IPS-11a (cell line): ENCODE measurements around the gene CNPY1.
"Not testable (repeated sequence)": the region's sequence is repeated elsewhere in the genome, so short reads cannot be mapped to it uniquely, and the experiment has no call there.

Experiments
- H3K4me3 ChIP-seq: one replicate; pipeline ENCODE4 v1.5.1; 2013; ENCODE audit warnings: low read depth, low read length, control low read depth

Gene CNPY1

GRCh38 chr7:155579565-155579964, 33.2 kb upstream of the CNPY1 start:
- no peak overlapping the region for H3K4me3 ChIP-seq

GRCh38 chr7:155578016-155578415, 31.7 kb upstream of the CNPY1 start:
- no peak overlapping the region for H3K4me3 ChIP-seq

DNA sequence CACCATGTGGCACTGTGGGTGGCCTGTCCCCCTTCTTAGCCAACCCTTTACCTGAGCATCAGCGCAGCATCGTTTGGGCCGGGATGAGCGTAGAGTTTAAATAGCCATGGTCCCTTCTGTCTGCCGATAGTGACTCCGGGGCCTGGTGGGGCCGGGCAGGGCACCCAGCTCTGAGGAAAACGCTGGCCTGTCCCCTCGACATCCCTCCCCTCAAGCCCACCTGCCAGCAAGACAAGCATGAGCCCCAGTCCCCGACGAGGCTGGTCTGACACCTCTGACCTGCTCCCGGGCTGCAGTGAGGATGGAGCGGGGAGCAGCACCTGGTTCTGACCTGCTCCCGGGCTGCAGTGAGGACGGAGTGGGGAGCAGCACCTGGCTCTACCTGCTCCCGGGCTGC, 31.1 kb upstream of the CNPY1 start:
- no peak overlapping the region for H3K4me3 ChIP-seq

DNA sequence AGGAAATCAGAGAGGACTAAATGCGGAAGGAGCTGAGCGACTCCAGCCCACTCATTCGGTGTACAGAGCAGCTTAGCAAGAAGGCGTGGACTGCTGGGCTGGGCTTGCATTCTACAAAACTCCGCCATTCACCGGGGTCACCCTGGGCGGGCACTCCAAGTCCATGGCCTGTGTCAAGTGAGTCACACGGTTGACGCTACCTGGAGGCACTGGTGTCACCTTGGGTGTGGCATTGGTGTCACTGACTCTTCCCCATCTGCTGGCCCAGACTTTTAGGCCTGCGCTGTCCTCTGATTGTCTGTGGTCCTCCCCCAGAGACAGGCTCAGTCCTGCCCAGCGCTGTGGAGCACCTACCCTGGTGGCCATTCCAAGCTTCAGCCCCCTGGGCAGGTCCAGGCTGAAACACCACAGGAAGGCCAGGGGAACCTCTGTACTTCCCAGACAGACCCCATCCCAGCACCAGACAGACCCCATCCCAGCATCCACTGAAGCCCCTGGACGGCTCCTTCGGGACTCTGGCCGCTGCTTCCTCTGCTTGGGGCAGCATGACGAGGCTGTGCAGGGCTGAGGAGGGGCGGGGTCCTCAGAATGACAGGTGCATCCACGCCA, 30.6 kb upstream of the CNPY1 start:
- H3K4me3 ChIP-seq, result no peak overlapping the region

DNA sequence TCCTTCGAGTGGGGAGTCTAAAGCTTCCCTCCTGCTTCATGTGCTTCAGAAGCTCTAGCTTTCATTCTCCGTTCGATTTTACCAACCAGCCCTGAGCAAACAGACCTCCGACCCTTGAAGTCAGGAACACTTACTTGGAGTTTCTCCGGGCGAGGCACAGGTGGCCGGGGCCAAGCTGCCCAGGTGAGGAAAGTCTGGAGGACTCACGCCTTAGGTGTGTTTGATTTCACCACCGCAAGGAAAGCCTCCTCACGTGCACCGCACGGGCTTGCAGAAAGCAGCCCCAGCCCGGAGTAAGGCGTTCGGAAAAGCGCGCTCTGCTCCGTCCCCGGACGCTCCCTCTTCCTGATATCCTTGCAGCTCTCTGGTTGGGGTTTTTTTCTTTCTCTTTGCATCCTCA, 30.1 kb upstream of the CNPY1 start:
- no peak overlapping the region for H3K4me3 ChIP-seq

DNA sequence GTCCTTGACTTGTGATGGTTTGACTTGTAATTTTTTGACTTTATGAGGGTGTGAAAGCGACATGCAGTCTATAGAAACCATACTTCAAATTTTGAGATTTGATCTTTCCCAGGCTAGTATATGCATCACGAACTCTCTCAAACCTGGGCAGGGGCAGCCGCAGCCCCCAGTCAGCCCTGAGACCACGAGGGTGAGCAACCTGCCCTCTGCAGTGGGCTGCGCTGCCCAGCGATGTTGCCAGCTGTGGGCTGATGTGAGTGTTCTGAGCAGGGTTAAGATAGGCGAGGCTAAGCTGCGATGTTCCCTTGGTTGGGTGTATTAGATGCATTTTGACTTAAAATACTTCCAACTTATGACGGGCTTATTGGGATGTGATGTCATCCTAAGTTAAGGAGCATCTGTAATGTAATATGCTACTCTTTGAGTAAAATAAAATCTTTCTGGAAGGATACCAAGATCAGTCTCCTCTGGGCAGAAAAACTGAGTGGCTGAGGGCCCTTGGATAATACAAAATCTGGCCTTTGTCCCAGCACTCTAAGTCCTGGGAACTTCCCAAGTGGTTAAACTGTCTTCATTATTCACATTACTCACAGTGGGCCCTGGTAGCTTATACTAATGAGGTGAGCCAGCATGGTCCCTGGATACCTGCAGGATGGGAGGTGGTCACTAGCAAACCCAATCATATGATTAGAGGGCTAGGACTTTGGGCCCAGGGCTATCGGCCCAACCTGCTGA, 28.4 kb upstream of the CNPY1 start:
- no peak overlapping the region for H3K4me3 ChIP-seq

DNA sequence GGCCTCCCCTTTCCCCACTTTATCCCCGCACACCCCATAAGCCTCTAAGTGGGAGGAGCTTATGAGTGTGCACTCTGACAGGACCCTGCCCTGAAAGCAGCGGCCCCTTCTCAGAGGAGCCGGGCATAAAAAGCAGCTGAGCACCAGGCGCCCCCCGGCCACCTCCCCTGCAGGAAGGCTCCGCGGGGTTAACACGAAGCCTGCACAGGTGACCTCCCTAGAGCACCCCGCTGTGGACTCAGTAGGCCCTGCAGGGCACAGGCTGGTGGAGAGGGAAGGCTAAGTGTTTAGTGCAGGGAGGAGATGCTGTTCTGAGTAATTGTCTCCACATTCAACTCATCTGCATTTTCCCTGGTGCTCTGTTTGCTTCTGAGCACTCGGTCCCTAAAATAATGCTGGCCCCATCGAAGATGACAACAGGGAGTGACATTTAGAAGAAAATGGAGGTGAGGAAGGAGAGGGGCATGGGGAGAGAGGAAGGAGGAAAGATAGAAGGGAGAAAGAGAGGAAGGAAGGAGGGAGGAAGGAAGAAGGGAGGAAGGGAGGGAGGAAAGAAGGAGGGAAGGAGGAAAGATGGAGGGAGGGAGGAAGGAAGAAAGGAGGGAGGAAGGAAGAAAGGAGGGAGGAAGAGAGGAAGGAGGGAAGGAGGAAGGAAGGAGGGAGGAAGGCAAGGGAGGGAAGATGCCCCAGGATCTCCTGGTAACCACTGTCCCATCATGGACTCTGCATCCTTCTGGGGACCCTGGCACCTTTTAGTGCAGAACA, 25.4 kb upstream of the CNPY1 start:
- H3K4me3 ChIP-seq, result no peak overlapping the region

DNA sequence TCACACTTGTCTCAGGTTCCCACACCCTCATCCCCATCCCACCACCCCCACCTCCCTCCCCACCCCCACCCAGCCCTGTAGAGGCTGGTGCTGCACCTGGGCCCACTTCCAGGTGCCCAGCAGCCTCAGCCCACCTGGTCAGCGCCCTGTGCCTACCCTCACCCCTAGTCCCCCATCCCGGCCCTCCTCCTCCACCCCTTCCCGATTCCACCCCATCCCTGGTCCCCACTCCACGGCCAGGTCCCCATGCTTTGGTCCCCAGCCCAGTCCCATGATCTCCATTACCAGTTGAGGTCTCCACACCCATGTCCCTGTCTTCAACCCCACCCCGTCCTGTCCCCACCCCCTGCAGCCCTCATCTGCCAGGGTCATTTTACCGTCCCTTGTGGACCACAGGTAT, 24.6 kb upstream of the CNPY1 start:
- H3K4me3 ChIP-seq, result no peak overlapping the region

DNA sequence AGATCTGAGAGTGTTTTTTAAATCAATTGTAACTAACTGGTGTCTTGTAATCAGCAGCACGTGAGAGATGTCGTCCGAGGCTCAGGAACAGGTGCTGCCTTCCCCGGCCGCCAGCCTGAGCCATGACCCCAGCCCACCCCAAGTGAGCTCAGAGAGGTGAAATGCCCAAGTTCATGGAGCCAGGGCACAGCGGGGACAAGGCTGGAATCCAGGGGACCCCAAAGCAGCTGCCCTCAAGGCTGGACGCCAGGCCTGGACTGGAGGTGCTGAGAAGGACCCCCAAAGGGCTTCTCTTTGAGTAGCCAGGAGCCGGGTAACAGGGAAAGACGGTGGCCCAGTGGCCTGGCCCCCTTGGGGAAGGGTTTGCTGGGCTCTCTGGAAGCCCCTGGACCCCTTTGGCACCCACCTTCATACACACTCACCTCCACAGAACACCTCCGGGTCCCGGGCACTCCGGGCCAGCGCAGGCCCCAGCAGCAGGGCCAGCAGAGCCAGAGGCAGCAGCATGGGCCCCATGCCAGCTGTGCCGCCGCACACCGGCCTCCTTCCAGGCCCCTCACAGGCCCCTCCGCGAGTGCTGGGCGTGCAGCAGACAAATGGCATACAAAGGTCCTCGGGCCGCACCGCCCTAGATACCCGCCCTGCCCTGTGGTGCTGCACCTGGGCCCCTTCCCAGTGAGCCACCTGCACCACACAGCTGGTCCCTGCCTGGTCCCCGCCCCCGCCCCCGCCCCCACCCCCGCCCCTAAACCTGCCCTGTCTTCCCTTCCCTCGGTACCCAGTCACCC, 24.0 kb upstream of the CNPY1 start:
- H3K4me3 ChIP-seq, result no peak overlapping the region

DNA sequence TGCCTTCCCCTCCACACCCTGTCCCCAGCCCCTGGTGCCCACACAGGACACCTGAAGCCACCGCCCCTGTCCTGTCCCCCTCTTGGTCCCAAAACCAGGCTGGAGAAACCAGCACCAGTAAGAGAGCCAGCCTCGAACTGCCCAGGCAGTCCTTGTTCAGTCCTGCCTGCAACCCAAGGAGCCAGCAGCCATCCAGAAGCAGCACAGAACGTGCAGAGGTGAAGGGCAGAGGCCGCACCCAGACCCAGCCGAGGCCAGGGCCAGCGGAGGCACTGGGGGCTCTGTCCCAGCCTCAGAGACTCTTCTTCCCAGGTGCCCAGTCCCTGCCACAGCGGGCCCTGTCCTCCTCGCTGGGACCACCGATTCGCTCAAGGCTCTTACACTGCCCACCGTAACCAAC, 23.3 kb upstream of the CNPY1 start:
- no peak overlapping the region for H3K4me3 ChIP-seq

GRCh38 chr7:155568842-155569494, 22.6 kb upstream of the CNPY1 start:
- no peak overlapping the region for H3K4me3 ChIP-seq

GRCh38 chr7:155568333-155568660, 21.9 kb upstream of the CNPY1 start:
- H3K4me3 ChIP-seq, result no peak overlapping the region

DNA sequence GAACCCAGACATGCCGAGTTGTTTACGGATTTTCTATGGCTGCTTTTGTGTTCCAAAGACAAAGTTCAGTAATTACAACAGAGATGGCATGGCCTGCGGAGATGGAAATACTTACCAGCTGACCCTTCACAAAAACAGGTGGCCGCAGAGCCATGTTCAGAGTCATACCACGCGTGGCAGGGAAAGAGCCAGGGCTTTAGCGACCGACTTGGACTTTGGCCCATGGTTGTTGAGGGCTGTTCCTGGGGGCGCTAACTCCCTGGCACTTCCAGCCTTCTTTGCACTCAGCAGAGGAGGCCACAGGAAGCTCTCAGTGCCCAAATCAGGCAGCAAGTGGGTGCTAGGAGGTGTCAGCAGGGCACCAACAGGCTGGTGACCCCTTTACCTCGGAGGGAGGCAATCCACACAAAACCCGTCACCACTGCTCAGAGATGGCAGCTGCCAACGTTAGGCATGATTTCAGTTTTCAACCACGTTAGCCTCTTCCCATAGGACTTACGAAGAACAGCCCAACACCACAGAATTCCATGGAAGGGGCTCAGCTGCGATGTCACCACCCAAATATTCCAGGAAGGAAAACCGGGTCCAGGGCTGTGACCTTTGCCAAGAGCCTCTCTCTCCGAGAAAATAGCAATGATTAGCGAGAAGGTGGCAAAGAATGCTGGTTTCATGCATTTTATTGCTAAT, 21.4 kb upstream of the CNPY1 start:
- H3K4me3 ChIP-seq, result no peak overlapping the region

DNA sequence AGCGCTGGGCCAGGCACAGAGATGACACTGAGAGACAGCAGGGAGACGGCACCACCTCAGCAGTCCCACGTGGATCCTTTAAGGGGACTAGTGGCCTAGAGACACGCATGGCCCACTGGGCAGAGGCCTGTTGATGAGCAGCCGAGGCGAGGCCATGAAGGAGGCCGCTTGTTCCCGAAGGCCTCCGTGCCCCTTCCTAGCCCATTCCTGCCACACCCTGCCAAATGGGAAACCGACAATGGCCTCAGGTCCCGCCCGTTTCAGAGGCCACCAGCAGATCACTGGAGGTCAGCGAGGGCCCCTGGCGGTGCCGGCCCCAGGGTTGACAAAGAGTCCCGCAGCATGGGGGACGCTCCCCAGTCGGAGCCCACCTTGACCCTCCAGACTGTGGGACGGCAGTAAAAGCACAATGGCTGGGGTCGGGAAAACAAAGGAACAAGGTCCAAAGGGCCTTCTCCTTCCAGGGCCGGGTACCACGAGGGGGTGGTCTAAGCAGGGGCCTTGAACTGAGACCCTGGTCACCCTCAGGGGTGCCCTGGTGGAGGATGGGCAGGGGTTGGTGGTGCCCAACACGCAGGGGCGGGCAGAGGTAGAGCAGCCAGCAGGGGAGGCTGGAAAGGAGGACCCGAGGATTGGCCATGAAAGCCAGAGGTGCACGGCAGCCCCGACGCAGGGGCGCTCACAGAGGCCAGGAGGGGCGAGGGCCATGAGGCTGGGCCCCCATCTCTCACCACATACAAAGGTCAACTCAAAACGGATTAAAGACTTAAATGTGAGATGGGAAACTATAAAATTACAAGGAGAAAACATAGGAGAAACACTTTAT, 19.9 kb upstream of the CNPY1 start:
- H3K4me3 ChIP-seq, result no peak overlapping the region

DNA sequence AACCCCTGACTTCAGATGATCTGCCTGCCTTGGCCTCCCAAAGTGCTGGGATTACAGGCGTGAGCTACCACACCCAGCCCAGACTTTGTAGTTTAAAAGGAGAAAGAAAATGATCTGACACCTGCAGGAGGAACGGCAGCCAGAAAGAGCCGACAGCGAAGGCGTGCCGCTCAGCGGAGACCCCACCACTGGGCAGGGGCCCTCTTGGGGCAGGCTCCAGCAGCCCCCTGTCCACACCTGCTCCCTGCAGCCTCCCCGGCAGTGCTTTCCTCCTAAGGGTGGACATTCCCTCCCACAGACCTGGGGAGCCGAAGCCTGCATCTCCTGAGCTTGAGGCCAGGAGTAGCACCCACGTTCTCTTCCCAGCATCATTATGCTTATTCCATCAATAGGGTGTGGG, 19.2 kb upstream of the CNPY1 start:
- no peak overlapping the region for H3K4me3 ChIP-seq

- not testable (repeated sequence) for H3K4me3 ChIP-seq
Measured at GRCh38 chr7:155562976-155563375, 16.6 kb upstream of the CNPY1 start.

DNA sequence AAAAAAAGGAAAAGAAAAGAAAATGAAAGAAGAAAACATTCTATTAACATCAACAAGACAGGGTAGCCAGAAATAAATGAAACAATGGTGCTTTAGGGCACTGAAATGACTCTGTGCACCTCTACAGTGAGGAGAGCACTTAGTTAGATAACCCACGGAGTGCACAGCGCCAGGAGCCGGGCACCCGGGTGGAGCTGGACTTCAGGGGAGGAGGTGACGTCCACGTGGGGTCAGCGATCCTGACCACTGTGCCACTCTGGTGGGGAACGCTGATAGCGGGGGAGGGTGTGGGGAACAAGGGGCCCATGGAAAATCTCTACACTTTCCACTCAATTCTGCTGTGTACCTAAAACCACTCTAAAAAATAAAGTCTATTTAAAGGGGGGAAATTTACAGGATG, 15.7 kb upstream of the CNPY1 start:
- no peak overlapping the region for H3K4me3 ChIP-seq

DNA sequence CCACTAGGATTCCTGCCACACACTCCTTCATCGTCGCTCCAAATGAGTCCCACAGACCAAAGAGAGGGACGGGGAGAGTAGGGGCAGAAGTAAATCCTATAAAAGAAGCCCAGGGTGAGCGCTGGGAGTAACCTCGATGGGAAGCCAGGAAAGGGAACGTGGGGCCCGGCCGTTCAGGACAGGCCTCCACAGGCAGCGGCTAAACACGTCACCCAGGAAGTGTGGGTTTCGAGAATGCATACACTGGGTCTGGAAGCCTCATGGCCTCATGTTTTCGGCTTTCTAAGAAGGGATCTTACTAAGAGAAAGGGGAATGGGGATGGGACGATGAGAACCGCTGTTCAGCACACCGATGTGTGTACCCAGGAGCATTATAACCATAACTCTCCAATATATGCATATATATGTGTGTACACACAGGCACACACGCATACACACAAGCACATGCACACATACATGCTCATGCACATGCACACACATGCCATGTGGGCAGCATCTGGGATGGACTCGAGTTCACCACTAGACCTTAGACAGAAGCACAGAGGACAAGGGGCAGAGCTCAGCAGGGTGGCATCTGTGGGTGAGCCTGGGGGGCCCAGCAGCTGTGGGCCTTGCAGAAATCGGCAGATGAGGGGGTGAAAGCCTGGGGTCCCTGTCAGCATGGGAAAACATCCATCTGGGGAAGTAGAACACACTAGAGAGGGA, 14.8 kb upstream of the CNPY1 start:
- no peak overlapping the region for H3K4me3 ChIP-seq
